GM10847 (cell line): ENCODE results near the gene TRMT44.

ENCODE experiments used
- POLR2A ChIP-seq: IDR thresholded peaks from 2 replicates; pipeline ENCODE4 v1.6.1; 2011; ENCODE audit not compliant: insufficient read length; ENCODE audit errors: extremely low read depth

TRMT44 gene

GRCh38 chr4:8402640-8403039 lies 37.9 kb upstream of the TRMT44 start:
- no peak for TF ChIP-seq POLR2A

GRCh38 chr4:8403173-8403753 lies 37.3 kb upstream of the TRMT44 start:
- no peak for TF ChIP-seq POLR2A

GRCh38 chr4:8403976-8404375 lies 36.6 kb upstream of the TRMT44 start:
- no peak for TF ChIP-seq POLR2A

- no peak for TF ChIP-seq POLR2A
Measured at GRCh38 chr4:8404791-8405515, 35.6 kb upstream of the TRMT44 start.

GRCh38 chr4:8405516-8405875 lies 35.1 kb upstream of the TRMT44 start:
- no peak for TF ChIP-seq POLR2A

- TF ChIP-seq POLR2A = no peak
Measured at GRCh38 chr4:8407316-8407715, 33.3 kb upstream of the TRMT44 start.

GRCh38 chr4:8407756-8408155 lies 32.8 kb upstream of the TRMT44 start:
- no peak for TF ChIP-seq POLR2A

- TF ChIP-seq POLR2A = no peak
Measured at GRCh38 chr4:8409264-8410065, 31.1 kb upstream of the TRMT44 start.

- TF ChIP-seq POLR2A = no peak
Measured at GRCh38 chr4:8410066-8410625, 30.4 kb upstream of the TRMT44 start.

GRCh38 chr4:8410641-8411271 lies 29.8 kb upstream of the TRMT44 start:
- no peak for TF ChIP-seq POLR2A

GRCh38 chr4:8411351-8412180 lies 29.0 kb upstream of the TRMT44 start:
- TF ChIP-seq POLR2A = no peak

GRCh38 chr4:8412288-8412687 lies 28.3 kb upstream of the TRMT44 start:
- TF ChIP-seq POLR2A = no peak

- no peak for TF ChIP-seq POLR2A
Measured at GRCh38 chr4:8414377-8414776, 26.2 kb upstream of the TRMT44 start.

GRCh38 chr4:8417071-8417614 lies 23.4 kb upstream of the TRMT44 start:
- TF ChIP-seq POLR2A = no peak
